SK-N-SH (cell line): Measurements from ENCODE around the gene SGCB. TPM values are rescaled to one million over a fixed set of nuclear protein-coding genes. Genes with fewer than 3 reads are reported as not detected.

Experiments
- CTCF ChIA-PET: fragments of 300-600, 350-600 bp; formaldehyde crosslinking; extraction: SDS; loops from one replicate; lab custom pipeline; 2021; lab: Yijun Ruan, JAX
- POLR2A ChIA-PET: fragments of 350-600 bp; sonication (Branson Sonifier 250); formaldehyde crosslinking; extraction: SDS; loops from one replicate; lab custom pipeline; 2020; ENCODE audit warnings: antibody characterized with exemption, inconsistent platforms; lab: Yijun Ruan, JAX
- DNase-seq: peaks from one replicate; pipeline ENCODE4 v3.0.0; 2012
- H2AFZ ChIP-seq: fragments of 200-600 bp; sonication (generic); 2 replicates; pipeline ENCODE4 v1.8.1; 2016; ENCODE audit warnings: antibody characterized with exemption, mild to moderate bottlenecking, low read depth
- H3F3A ChIP-seq: fragments of 200-600 bp; sonication (generic); replicated peaks from 2 replicates; pipeline ENCODE3; 2016; ENCODE audit warnings: antibody characterized with exemption, mild to moderate bottlenecking; ENCODE audit not compliant: insufficient read depth
- H3K27ac ChIP-seq, 2 experiments: fragments of 200-500 bp in 1 of 2; fragments of 200-600 bp in 1 of 2; sonication (Bioruptor generic) in 1 of 2; sonication (generic), shearing (Covaris generic) in 1 of 2; 2 replicates each; pipeline versions ENCODE4 v1.5.1 to v1.6.1; 2014 to 2016; ENCODE audit warnings: low read depth in 2 of 2, inconsistent platforms in 1 of 2, low read length in 1 of 2, mild to moderate bottlenecking in 1 of 2, mixed read lengths in 1 of 2
- H3K27me3 ChIP-seq: fragments of 200-600 bp; sonication (generic), shearing (Covaris generic); 2 replicates; pipeline ENCODE4 v1.6.1; 2016; ENCODE audit warnings: mixed run types; ENCODE audit not compliant: insufficient read depth
- H3K36me3 ChIP-seq, 2 experiments: fragments of 200-500 bp in 1 of 2; fragments of 200-600 bp in 1 of 2; sonication (Bioruptor generic) in 1 of 2; sonication (generic) in 1 of 2; replicated peaks in 1 of 2; 2 replicates each; pipeline versions ENCODE3 to v1.5.1; 2014 to 2016; ENCODE audit warnings: low read length in 1 of 2, mild to moderate bottlenecking in 1 of 2; ENCODE audit not compliant: insufficient read depth in 2 of 2, control insufficient read depth in 1 of 2
- H3K4me1 ChIP-seq, 2 experiments: fragments of 200-500 bp in 1 of 2; fragments of 200-600 bp in 1 of 2; sonication (Bioruptor generic) in 1 of 2; sonication (generic), shearing (Covaris generic) in 1 of 2; 2 replicates each; pipeline versions ENCODE4 v1.5.1 to v1.6.1; 2014 to 2016; ENCODE audit warnings: low read depth in 1 of 2, low read length in 1 of 2, mixed run types in 1 of 2; ENCODE audit not compliant: insufficient read depth in 2 of 2, control insufficient read depth in 1 of 2
- H3K4me2 ChIP-seq: fragments of 200-600 bp; sonication (generic), shearing (Covaris generic); 2 replicates; pipeline ENCODE4 v1.6.1; 2017; ENCODE audit warnings: mixed run types
- H3K4me3 ChIP-seq, 2 experiments: fragments of 200-500 bp in 1 of 2; fragments of 200-600 bp in 1 of 2; sonication (Bioruptor generic) in 1 of 2; sonication (generic), shearing (Covaris generic) in 1 of 2; 2 replicates each; pipeline versions ENCODE4 v1.5.1 to v1.8.1; 2014 to 2016; ENCODE audit warnings: low read depth in 2 of 2, inconsistent platforms in 1 of 2, low read length in 1 of 2, mild to moderate bottlenecking in 1 of 2, mixed read lengths in 1 of 2, moderate library complexity in 1 of 2
- H3K79me2 ChIP-seq: fragments of 200-600 bp; sonication (generic); 2 replicates; pipeline ENCODE4 v1.8.1; 2017; ENCODE audit warnings: mild to moderate bottlenecking; ENCODE audit not compliant: insufficient read depth
- H3K9ac ChIP-seq: fragments of 200-600 bp; sonication (generic); 2 replicates; pipeline ENCODE4 v1.6.1; 2017; ENCODE audit warnings: mixed run types
- H3K9me2 ChIP-seq: fragments of 200-600 bp; sonication (generic); 2 replicates; pipeline ENCODE4 v1.6.1; 2017; ENCODE audit warnings: mixed run types
- H3K9me3 ChIP-seq: fragments of 200-600 bp; sonication (generic); 2 replicates; pipeline ENCODE4 v1.6.1; 2017; ENCODE audit warnings: mixed run types, mild to moderate bottlenecking, moderate library complexity
- H4K20me1 ChIP-seq: fragments of 200-600 bp; sonication (generic); 2 replicates; pipeline ENCODE4 v1.6.1; 2017; ENCODE audit warnings: mild to moderate bottlenecking, mixed run types; ENCODE audit not compliant: insufficient read depth
- CHD2 ChIP-seq: fragments of 150-350 bp; IDR thresholded peaks from 2 replicates; pipeline ENCODE4 v1.6.1; 2018; ENCODE audit warnings: low read length; ENCODE audit not compliant: partially characterized antibody
- EZH2phosphoT487 ChIP-seq: fragments of 200-600 bp; sonication (generic); IDR thresholded peaks from 2 replicates; pipeline ENCODE4 v1.6.1; 2017; ENCODE audit warnings: low read depth, mixed run types, mild to moderate bottlenecking, antibody characterized with exemption, moderate library complexity, borderline replicate concordance
- FOXJ3 ChIP-seq: sonication (generic); formaldehyde crosslinking; IDR thresholded peaks from 2 replicates; pipeline ENCODE4 v1.5.1; 2020; ENCODE audit warnings: mild to moderate bottlenecking, missing genetic modification reagents
- GABPA ChIP-seq: IDR thresholded peaks from 2 replicates; pipeline ENCODE4 v1.4.0; 2012; ENCODE audit warnings: low read depth, mild to moderate bottlenecking
- JUND ChIP-seq: IDR thresholded peaks from 2 replicates; pipeline ENCODE4 v1.4.0; 2012
- NFIC ChIP-seq: IDR thresholded peaks from 2 replicates; pipeline ENCODE4 v1.4.0; 2012; ENCODE audit warnings: borderline replicate concordance
- NRF1 ChIP-seq: IDR thresholded peaks from 2 replicates; pipeline ENCODE4 v1.6.1; 2012; ENCODE audit warnings: low read depth, mild to moderate bottlenecking, low read length
- POLR2AphosphoS5 ChIP-seq: IDR thresholded peaks from 2 replicates; pipeline ENCODE4 v1.6.1; 2012; ENCODE audit warnings: low read depth, low read length
- RAD21 ChIP-seq: IDR thresholded peaks from 2 replicates; pipeline ENCODE4 v1.6.1; 2012; ENCODE audit warnings: mild to moderate bottlenecking, low read length
- RCOR1 ChIP-seq: fragments of 150-350 bp; IDR thresholded peaks from 2 replicates; pipeline ENCODE4 v1.6.1; 2017; ENCODE audit warnings: antibody characterized with exemption, low read length
- RXRA ChIP-seq: IDR thresholded peaks from 2 replicates; pipeline ENCODE4 v1.4.0; 2012; ENCODE audit warnings: low read depth, mild to moderate bottlenecking, borderline replicate concordance
- TAF1 ChIP-seq: IDR thresholded peaks from 2 replicates; pipeline ENCODE4 v1.6.1; 2012; ENCODE audit warnings: low read depth, mild to moderate bottlenecking, low read length, moderate library complexity, borderline replicate concordance
- TCF12 ChIP-seq: IDR thresholded peaks from 2 replicates; pipeline ENCODE4 v1.4.0; 2012
- WGBS: methylation state at CpG from one replicate; pipeline ENCODE4 v1.1.6; 2017; ENCODE audit warnings: low lambda C conversion rate; 5-methylcytosine and 5-hydroxymethylcytosine counted together
- polyA plus RNA-seq, 3 experiments: library from polyadenylated mRNA; depleted of rRNA; stranded (reverse); fragments of >200 nt; gene quantifications; 2 replicates each; pipeline ENCODE4 v1.2.3, GENCODE V29; 2012
- TF ChIP-seq, protein P1 (sequence below): fragments of 150-350 bp; IDR thresholded peaks from 2 replicates; pipeline ENCODE4 v1.6.1; 2016; ENCODE audit warnings: mild to moderate bottlenecking, low read depth, low read length
- TF ChIP-seq, protein P2 (sequence below): fragments of 200-600 bp; sonication (generic); IDR thresholded peaks from 2 replicates; pipeline ENCODE4 v1.6.1; 2017; ENCODE audit warnings: antibody characterized with exemption, mild to moderate bottlenecking, moderate library complexity
- TF ChIP-seq, protein P3 (sequence below): IDR thresholded peaks from 2 replicates; pipeline ENCODE4 v1.4.0; 2012; ENCODE audit warnings: low read depth, borderline replicate concordance
- TF ChIP-seq, protein P4 (sequence below): fragments of 150-350 bp; IDR thresholded peaks from 2 replicates; pipeline ENCODE4 v1.6.1; 2017; ENCODE audit warnings: antibody characterized with exemption, low read length, low read depth, borderline replicate concordance

Gene SGCB
- polyA plus RNA-seq, 1 of the 3 experiments (the other 2 are of a cell fraction), result 25.1 TPM

DNA sequence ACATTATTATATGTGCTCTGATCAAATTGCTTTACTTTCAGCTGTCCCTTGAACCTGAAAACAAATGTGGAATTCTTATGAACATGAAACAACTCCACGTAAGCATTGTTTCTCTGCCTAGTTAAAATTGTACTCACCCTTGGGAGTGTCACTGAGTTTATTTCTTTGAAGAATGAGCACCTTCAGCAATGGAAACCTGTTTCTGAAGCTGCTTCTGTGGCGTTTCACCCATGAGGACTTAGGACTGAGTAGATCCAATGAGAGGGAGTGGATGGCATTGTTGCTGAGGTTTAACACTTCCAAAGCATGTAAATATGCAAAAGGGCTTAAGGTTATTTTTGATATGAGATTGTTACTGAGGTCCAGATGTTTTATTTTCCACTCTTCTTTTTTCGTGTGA lies 21.1 kb downstream of the SGCB start:
- H3K27me3 ChIP-seq, result no peaks in the 10 kb centered on the region
- H3K9me3 ChIP-seq, result no peaks in the 10 kb centered on the region
- WGBS, result 91% methylated on average over 3 of the region's 3 CpGs
- H3K79me2 ChIP-seq, result no peaks in the 10 kb centered on the region
- H3K4me2 ChIP-seq, result no peak overlapping the region
- DNase-seq, result no peak
- ChIA-PET CTCF (interaction anchor here (1.0 kb wide), 1 partner anchor 9 kb away, joined by 4 read pairs; no protein-coding TSS in a partner anchor), POLR2A (no interaction called here)
- no peak for TF ChIP-seq JUND
- TF ChIP-seq TAF1, result no peak
- TF ChIP-seq RXRA, result no peak
- no peak for TF ChIP-seq CHD2
- TF ChIP-seq NRF1, result no peak
- TF ChIP-seq, protein P1, sequence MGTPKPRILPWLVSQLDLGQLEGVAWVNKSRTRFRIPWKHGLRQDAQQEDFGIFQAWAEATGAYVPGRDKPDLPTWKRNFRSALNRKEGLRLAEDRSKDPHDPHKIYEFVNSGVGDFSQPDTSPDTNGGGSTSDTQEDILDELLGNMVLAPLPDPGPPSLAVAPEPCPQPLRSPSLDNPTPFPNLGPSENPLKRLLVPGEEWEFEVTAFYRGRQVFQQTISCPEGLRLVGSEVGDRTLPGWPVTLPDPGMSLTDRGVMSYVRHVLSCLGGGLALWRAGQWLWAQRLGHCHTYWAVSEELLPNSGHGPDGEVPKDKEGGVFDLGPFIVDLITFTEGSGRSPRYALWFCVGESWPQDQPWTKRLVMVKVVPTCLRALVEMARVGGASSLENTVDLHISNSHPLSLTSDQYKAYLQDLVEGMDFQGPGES, result no peak
- no peak for TF ChIP-seq RCOR1
- TF ChIP-seq NFIC, result no peak
- TF ChIP-seq GABPA, result no peak
- TF ChIP-seq FOXJ3, result no peak
- TF ChIP-seq TCF12, result no peak
- no peak for TF ChIP-seq EZH2phosphoT487
- no peaks in the 10 kb centered on the region for H3F3A ChIP-seq
- no peaks in the 10 kb centered on the region for H3K4me1 ChIP-seq
- no peaks in the 10 kb centered on the region for H3K9me2 ChIP-seq
- H3K36me3 ChIP-seq, result peaks cover 6 to 20% of the 10 kb centered on the region in 2 experiments
- H3K4me3 ChIP-seq, result no peak overlapping the region
- H4K20me1 ChIP-seq, result no peaks in the 10 kb centered on the region
- no peak overlapping the region for H3K9ac ChIP-seq
- no peak overlapping the region for H2AFZ ChIP-seq
- H3K27ac ChIP-seq, result no peak overlapping the region

DNA sequence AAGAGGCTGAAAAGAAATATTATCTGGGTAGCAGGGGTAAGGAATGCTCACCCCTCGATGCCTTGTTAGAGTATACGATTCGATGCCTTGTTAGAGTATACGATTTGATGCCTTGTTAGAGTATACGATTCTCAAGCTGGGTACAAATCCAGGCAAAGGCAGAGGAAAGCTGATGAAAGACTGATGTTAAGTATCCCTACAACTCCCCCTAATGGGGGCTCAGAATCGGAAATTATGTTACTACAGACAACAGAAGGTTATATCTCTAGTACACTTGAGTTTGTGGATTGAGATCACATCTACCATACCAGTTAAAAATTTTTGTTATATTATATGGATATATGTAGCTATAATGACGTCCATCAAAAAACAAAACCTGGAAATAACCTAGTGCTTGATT lies 22.7 kb downstream of the SGCB start:
- no peaks in the 10 kb centered on the region for H3K27me3 ChIP-seq
- H3K4me2 ChIP-seq, result no peak overlapping the region
- DNase-seq, result no peak

More for the DNA sequence above, 22.7 kb downstream of the SGCB start:
- H3K9me3 ChIP-seq, result no peaks in the 10 kb centered on the region
- no peak overlapping the region for H2AFZ ChIP-seq
- no peaks in the 10 kb centered on the region for H3K4me1 ChIP-seq
- CTCF ChIA-PET, result interaction anchor here (0.6 to 1.5 kb wide), 4 partner anchors 11 to 184 kb away, joined by 3 to 9 read pairs (median 4); no protein-coding TSS in a partner anchor
- H3F3A ChIP-seq, result no peaks in the 10 kb centered on the region
- H3K79me2 ChIP-seq, result no peaks in the 10 kb centered on the region
- TF ChIP-seq, protein P2, sequence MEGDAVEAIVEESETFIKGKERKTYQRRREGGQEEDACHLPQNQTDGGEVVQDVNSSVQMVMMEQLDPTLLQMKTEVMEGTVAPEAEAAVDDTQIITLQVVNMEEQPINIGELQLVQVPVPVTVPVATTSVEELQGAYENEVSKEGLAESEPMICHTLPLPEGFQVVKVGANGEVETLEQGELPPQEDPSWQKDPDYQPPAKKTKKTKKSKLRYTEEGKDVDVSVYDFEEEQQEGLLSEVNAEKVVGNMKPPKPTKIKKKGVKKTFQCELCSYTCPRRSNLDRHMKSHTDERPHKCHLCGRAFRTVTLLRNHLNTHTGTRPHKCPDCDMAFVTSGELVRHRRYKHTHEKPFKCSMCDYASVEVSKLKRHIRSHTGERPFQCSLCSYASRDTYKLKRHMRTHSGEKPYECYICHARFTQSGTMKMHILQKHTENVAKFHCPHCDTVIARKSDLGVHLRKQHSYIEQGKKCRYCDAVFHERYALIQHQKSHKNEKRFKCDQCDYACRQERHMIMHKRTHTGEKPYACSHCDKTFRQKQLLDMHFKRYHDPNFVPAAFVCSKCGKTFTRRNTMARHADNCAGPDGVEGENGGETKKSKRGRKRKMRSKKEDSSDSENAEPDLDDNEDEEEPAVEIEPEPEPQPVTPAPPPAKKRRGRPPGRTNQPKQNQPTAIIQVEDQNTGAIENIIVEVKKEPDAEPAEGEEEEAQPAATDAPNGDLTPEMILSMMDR, result peak; percentile 29; the same call in 1 of the 2 replicates
- TF ChIP-seq RAD21, result peak; percentile 47
- TF ChIP-seq POLR2AphosphoS5, result no peak
- no peak for TF ChIP-seq EZH2phosphoT487
- TF ChIP-seq, protein P3, sequence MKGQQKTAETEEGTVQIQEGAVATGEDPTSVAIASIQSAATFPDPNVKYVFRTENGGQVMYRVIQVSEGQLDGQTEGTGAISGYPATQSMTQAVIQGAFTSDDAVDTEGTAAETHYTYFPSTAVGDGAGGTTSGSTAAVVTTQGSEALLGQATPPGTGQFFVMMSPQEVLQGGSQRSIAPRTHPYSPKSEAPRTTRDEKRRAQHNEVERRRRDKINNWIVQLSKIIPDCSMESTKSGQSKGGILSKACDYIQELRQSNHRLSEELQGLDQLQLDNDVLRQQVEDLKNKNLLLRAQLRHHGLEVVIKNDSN, result no peak
- TF ChIP-seq, protein P4, sequence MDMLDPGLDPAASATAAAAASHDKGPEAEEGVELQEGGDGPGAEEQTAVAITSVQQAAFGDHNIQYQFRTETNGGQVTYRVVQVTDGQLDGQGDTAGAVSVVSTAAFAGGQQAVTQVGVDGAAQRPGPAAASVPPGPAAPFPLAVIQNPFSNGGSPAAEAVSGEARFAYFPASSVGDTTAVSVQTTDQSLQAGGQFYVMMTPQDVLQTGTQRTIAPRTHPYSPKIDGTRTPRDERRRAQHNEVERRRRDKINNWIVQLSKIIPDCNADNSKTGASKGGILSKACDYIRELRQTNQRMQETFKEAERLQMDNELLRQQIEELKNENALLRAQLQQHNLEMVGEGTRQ, result no peak
- H3K9me2 ChIP-seq, result no peaks in the 10 kb centered on the region
- WGBS, result 92% methylated on average over 7 of the region's 7 CpGs
- H4K20me1 ChIP-seq, result no peaks in the 10 kb centered on the region
- POLR2A ChIA-PET, result no interaction called here
- H3K9ac ChIP-seq, result no peak overlapping the region
- peaks cover 2 to 22% of the 10 kb centered on the region in 2 experiments for H3K36me3 ChIP-seq
- no peak overlapping the region for H3K4me3 ChIP-seq
- H3K27ac ChIP-seq, result no peak overlapping the region
